DMS153 treated with DMSO at 0.1 percent for 48 hours (cell line): Measurements from ENCODE around the gene MEPE.
"Not testable (repeated sequence)": the region's sequence is repeated elsewhere in the genome, so short reads cannot be mapped to it uniquely, and the experiment has no call there.

Source experiments
- DNase-seq: peaks from one replicate; lab custom pipeline; 2025; ENCODE audit not compliant: unreplicated experiment; lab: John Stamatoyannopoulos, UW

The MEPE gene

GRCh38 chr4:87881115-87881514 is 48.3 kb downstream of the MEPE start:
- no peak for DNase-seq

- DNase-seq = no peak
Measured at GRCh38 chr4:87882321-87882720, 49.6 kb downstream of the MEPE start.

GRCh38 chr4:87882861-87883260 is 50.1 kb downstream of the MEPE start:
- no peak for DNase-seq

GRCh38 chr4:87884976-87885549 is 52.3 kb downstream of the MEPE start:
- no peak for DNase-seq

- DNase-seq = no peak
Measured at GRCh38 chr4:87886083-87886482, 53.3 kb downstream of the MEPE start.

- DNase-seq = not testable (repeated sequence)
Measured at GRCh38 chr4:87890753-87891152, 58.0 kb downstream of the MEPE start.

GRCh38 chr4:87895964-87896621 is 63.3 kb downstream of the MEPE start:
- DNase-seq = no peak
